ENCODE results near the gene DTX3L. TPM values are rescaled to one million over a fixed set of nuclear protein-coding genes. Genes with fewer than 3 reads are reported as not detected.

The DTX3L gene
- polyA plus RNA-seq (2013), result 2.6 and 2.8 TPM in 2 replicates

DNA sequence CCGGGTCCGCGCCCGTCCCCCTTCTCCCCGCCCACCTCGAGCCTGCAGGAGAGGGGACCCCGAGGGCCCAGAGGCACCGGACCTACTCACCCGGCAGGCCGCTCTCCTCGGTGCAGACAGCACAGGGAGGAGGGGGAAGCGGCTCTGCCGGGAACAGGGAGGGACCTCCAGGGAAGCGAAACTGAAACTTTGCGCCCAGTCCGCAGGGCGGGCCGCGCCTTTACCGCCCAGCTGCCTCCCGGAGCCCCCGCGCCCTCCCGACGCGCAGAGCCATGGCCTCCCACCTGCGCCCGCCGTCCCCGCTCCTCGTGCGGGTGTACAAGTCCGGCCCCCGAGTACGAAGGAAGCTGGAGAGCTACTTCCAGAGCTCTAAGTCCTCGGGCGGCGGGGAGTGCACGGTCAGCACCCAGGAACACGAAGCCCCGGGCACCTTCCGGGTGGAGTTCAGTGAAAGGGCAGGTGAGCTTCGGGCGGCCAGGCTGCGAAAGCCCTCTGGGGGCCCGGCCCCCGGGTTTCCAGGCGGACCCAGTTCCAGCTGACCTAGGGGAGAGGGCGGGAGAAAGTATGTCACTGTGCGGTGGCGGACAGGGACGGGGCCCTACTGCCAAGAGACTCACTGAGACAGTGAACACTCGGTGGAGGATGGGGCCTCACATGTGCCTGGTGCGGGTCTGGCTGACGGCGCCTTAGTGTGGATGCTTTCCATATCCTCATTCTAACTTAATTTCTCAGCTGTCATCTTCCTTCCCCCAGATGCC, at the start of gene DTX3L, which contains the start of gene PARP9:
TSS of gene DTX3L (plus strand) at position 184 of the 758 bp plus-strand sequence. CDS start at position 273, 89 bp downstream.
TSS of gene PARP9 (minus strand) at position 146 of the 758 bp plus-strand sequence. CDS start 4,680 bp downstream, outside the sequence.
- Histone ChIP-seq H4K91ac (ENCODE audit: low read depth, low read length) (peak within 1 kb of the TSS; percentile 85), H3K36me3 (ENCODE audit: control insufficient read depth in 1 of 2, insufficient read depth in 2 of 2, low read length in 2 of 2) (no peaks in the 10 kb centered on the region), H4K8ac (ENCODE audit: low read depth, low read length) (peak within 1 kb of the TSS; percentile 75), H3K79me1 (ENCODE audit: low read length) (peaks cover 8% of the 10 kb centered on the region), H2BK120ac (ENCODE audit: insufficient read depth, low read length, poor library complexity) (peak within 1 kb of the TSS; percentile 44), H3K23ac (ENCODE audit: low read length) (no peak within 1 kb of the TSS), H3K79me2 (ENCODE audit: control insufficient read depth, insufficient read depth, low read length, poor library complexity) (peaks cover 5% of the 10 kb centered on the region), H3K9ac (ENCODE audit: low read length) (no peak within 1 kb of the TSS), H3K27ac (ENCODE audit: low read depth, low read length) (no peak within 1 kb of the TSS), H2BK12ac (ENCODE audit: low read length) (peak within 1 kb of the TSS; percentile 82), H2BK5ac (ENCODE audit: low read depth, low read length, poor library complexity) (no peak within 1 kb of the TSS), H3K4me3 (ENCODE audit: low read depth, low read length) (peak within 1 kb of the TSS; percentile 75), H4K12ac (ENCODE audit: low read depth, low read length) (peak within 1 kb of the TSS; percentile 49), H3K4me1 (ENCODE audit: control insufficient read depth in 1 of 2, insufficient read depth in 2 of 2, low read length in 2 of 2) (peaks cover 0 to 3% of the 10 kb centered on the region in 2 experiments), H3K9me3 (ENCODE audit: insufficient read depth, low read depth, low read length) (no peaks in the 10 kb centered on the region), H3K18ac (ENCODE audit: low read length) (peak within 1 kb of the TSS; percentile 78), H3K4me2 (ENCODE audit: low read length) (peak within 1 kb of the TSS; percentile 78), H3K4ac (ENCODE audit: low read depth, low read length) (no peak within 1 kb of the TSS), H3K14ac (ENCODE audit: low read length) (peak within 1 kb of the TSS; percentile 46), H2AK5ac (ENCODE audit: low read length) (no peak within 1 kb of the TSS), H3K27me3 (ENCODE audit: insufficient read depth, low read length) (no peaks in the 10 kb centered on the region), H2AFZ (ENCODE audit: insufficient read depth, low read length, poor library complexity) (peak within 1 kb of the TSS; percentile 50)
- WGBS (ENCODE audit: extremely low coverage, insufficient coverage, insufficient read length), result no CpG with 5 or more reads among the region's 56 CpGs
- DNase-seq, result peak; percentile 72 to 84

DNA sequence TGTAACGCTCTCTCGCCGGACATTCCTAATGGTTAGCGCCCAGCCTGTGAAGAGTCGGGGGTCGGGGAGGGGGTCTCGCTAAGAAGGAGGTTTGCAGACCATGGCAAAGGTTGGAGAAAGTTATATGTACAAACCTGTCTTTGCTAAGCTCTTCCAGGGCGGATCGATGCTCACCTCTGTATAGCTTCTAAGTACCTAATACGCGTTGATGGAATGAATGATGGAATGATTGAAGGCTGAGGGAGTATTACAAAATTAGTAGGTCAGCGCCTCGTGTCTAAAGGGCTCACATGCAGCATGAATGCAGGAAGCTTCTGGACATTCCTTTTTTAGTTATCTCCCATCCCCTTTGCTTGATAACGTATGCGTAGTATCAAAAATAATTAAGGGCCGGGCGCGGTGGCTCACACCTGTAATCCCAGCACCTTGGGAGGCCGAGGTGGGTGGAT, 49.1 kb upstream of the DTX3L start:
- Histone ChIP-seq H2BK12ac (ENCODE audit: low read length) (no peak overlapping the region), H3K79me2 (ENCODE audit: control insufficient read depth, insufficient read depth, low read length, poor library complexity) (peaks cover 13% of the 10 kb centered on the region), H4K12ac (ENCODE audit: low read depth, low read length) (peak overlapping the region; percentile 35), H3K79me1 (ENCODE audit: low read length) (peaks cover 11% of the 10 kb centered on the region), H4K8ac (ENCODE audit: low read depth, low read length) (peak overlapping the region; percentile 68), H3K4me1 (ENCODE audit: control insufficient read depth in 1 of 2, insufficient read depth in 2 of 2, low read length in 2 of 2) (peaks cover 8 to 10% of the 10 kb centered on the region in 2 experiments), H3K9ac (ENCODE audit: low read length) (no peak overlapping the region), H3K9me3 (ENCODE audit: insufficient read depth, low read depth, low read length) (no peaks in the 10 kb centered on the region), H2BK5ac (ENCODE audit: low read depth, low read length, poor library complexity) (no peak overlapping the region), H3K18ac (ENCODE audit: low read length) (no peak overlapping the region), H3K14ac (ENCODE audit: low read length) (no peak overlapping the region), H2BK120ac (ENCODE audit: insufficient read depth, low read length, poor library complexity) (no peak overlapping the region), H2AFZ (ENCODE audit: insufficient read depth, low read length, poor library complexity) (peak overlapping the region; percentile 69), H2AK5ac (ENCODE audit: low read length) (no peak overlapping the region), H3K4me2 (ENCODE audit: low read length) (peak overlapping the region; percentile 84), H3K27ac (ENCODE audit: low read depth, low read length) (no peak overlapping the region), H3K4me3 (ENCODE audit: low read depth, low read length) (peak overlapping the region; percentile 27), H3K36me3 (ENCODE audit: control insufficient read depth in 1 of 2, insufficient read depth in 2 of 2, low read length in 2 of 2) (no peaks in the 10 kb centered on the region), H4K91ac (ENCODE audit: low read depth, low read length) (peak overlapping the region; percentile 2), H3K27me3 (ENCODE audit: insufficient read depth, low read length) (no peaks in the 10 kb centered on the region), H3K23ac (ENCODE audit: low read length) (no peak overlapping the region), H3K4ac (ENCODE audit: low read depth, low read length) (no peak overlapping the region)
- WGBS (ENCODE audit: extremely low coverage, insufficient coverage, insufficient read length), result no CpG with 5 or more reads among the region's 19 CpGs
- DNase-seq, result no peak

GRCh38 chr3:122515870-122516269, 48.3 kb upstream of the DTX3L start:
- no peak overlapping the region for H4K91ac ChIP-seq (ENCODE audit: low read depth, low read length)
- H3K79me1 ChIP-seq (ENCODE audit: low read length), result peaks cover 11% of the 10 kb centered on the region
- peaks cover 8 to 10% of the 10 kb centered on the region in 2 experiments for H3K4me1 ChIP-seq (ENCODE audit: control insufficient read depth in 1 of 2, insufficient read depth in 2 of 2, low read length in 2 of 2)
- no peaks in the 10 kb centered on the region for H3K27me3 ChIP-seq (ENCODE audit: insufficient read depth, low read length)
- H3K4me3 ChIP-seq (ENCODE audit: low read depth, low read length), result no peak overlapping the region
- peaks cover 13% of the 10 kb centered on the region for H3K79me2 ChIP-seq (ENCODE audit: control insufficient read depth, insufficient read depth, low read length, poor library complexity)
- no peak overlapping the region for H3K4me2 ChIP-seq (ENCODE audit: low read length)
- no peak overlapping the region for H2BK5ac ChIP-seq (ENCODE audit: low read depth, low read length, poor library complexity)
- H2AFZ ChIP-seq (ENCODE audit: insufficient read depth, low read length, poor library complexity), result no peak overlapping the region
- H2BK120ac ChIP-seq (ENCODE audit: insufficient read depth, low read length, poor library complexity), result no peak overlapping the region
- H2BK12ac ChIP-seq (ENCODE audit: low read length), result no peak overlapping the region
- H4K12ac ChIP-seq (ENCODE audit: low read depth, low read length), result no peak overlapping the region
- no peak for DNase-seq
- no peaks in the 10 kb centered on the region for H3K9me3 ChIP-seq (ENCODE audit: insufficient read depth, low read depth, low read length)
- H3K27ac ChIP-seq (ENCODE audit: low read depth, low read length), result no peak overlapping the region
- H3K18ac ChIP-seq (ENCODE audit: low read length), result no peak overlapping the region
- no peak overlapping the region for H3K4ac ChIP-seq (ENCODE audit: low read depth, low read length)
- no CpG with 5 or more reads among the region's 3 CpGs for WGBS (ENCODE audit: extremely low coverage, insufficient coverage, insufficient read length)
- no peak overlapping the region for H4K8ac ChIP-seq (ENCODE audit: low read depth, low read length)
- no peak overlapping the region for H2AK5ac ChIP-seq (ENCODE audit: low read length)
- H3K9ac ChIP-seq (ENCODE audit: low read length), result no peak overlapping the region
- H3K14ac ChIP-seq (ENCODE audit: low read length), result no peak overlapping the region
- H3K36me3 ChIP-seq (ENCODE audit: control insufficient read depth in 1 of 2, insufficient read depth in 2 of 2, low read length in 2 of 2), result no peaks in the 10 kb centered on the region
- no peak overlapping the region for H3K23ac ChIP-seq (ENCODE audit: low read length)

DNA sequence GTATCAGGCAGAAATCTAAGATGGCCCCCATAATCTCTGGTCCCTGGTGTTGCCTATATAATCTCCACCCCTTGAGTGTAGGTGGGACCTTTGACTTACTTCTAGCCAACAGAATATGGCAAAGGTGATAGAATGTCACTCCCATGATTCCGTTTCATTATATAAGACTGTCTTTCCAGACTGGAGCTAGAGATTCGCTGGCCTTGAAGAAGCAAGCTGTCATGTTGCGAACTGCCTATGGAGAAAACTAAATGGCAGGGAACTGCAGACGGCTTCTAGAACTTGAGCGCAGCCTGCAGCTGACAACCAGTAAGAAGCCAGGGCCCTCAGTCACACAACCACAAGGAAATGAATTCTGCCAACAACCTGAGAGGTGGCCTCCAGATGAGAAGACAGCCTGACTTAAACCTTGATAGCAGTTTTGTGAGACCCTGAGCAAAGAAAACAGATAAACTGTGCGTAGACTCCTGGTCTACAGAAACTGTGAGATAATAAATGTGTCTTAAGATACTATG, 47.2 kb upstream of the DTX3L start:
- no peak overlapping the region for H3K27ac ChIP-seq (ENCODE audit: low read depth, low read length)
- no peak overlapping the region for H4K8ac ChIP-seq (ENCODE audit: low read depth, low read length)
- H3K9ac ChIP-seq (ENCODE audit: low read length), result no peak overlapping the region
- H2BK120ac ChIP-seq (ENCODE audit: insufficient read depth, low read length, poor library complexity), result no peak overlapping the region
- H4K91ac ChIP-seq (ENCODE audit: low read depth, low read length), result no peak overlapping the region
- no CpG with 5 or more reads among the region's 6 CpGs for WGBS (ENCODE audit: extremely low coverage, insufficient coverage, insufficient read length)
- no peak for DNase-seq
- no peak overlapping the region for H2AFZ ChIP-seq (ENCODE audit: insufficient read depth, low read length, poor library complexity)
- no peak overlapping the region for H3K14ac ChIP-seq (ENCODE audit: low read length)
- no peak overlapping the region for H3K23ac ChIP-seq (ENCODE audit: low read length)
- no peaks in the 10 kb centered on the region for H3K27me3 ChIP-seq (ENCODE audit: insufficient read depth, low read length)
- H3K4me1 ChIP-seq (ENCODE audit: control insufficient read depth in 1 of 2, insufficient read depth in 2 of 2, low read length in 2 of 2), result peaks cover 6 to 7% of the 10 kb centered on the region in 2 experiments
- H3K79me1 ChIP-seq (ENCODE audit: low read length), result peaks cover 11% of the 10 kb centered on the region
- no peaks in the 10 kb centered on the region for H3K36me3 ChIP-seq (ENCODE audit: control insufficient read depth in 1 of 2, insufficient read depth in 2 of 2, low read length in 2 of 2)
- no peak overlapping the region for H3K4me2 ChIP-seq (ENCODE audit: low read length)
- no peak overlapping the region for H3K18ac ChIP-seq (ENCODE audit: low read length)
- H3K4ac ChIP-seq (ENCODE audit: low read depth, low read length), result no peak overlapping the region
- no peak overlapping the region for H2AK5ac ChIP-seq (ENCODE audit: low read length)
- no peak overlapping the region for H2BK5ac ChIP-seq (ENCODE audit: low read depth, low read length, poor library complexity)
- no peak overlapping the region for H3K4me3 ChIP-seq (ENCODE audit: low read depth, low read length)
- no peaks in the 10 kb centered on the region for H3K9me3 ChIP-seq (ENCODE audit: insufficient read depth, low read depth, low read length)
- H3K79me2 ChIP-seq (ENCODE audit: control insufficient read depth, insufficient read depth, low read length, poor library complexity), result peaks cover 13% of the 10 kb centered on the region
- H2BK12ac ChIP-seq (ENCODE audit: low read length), result no peak overlapping the region
- no peak overlapping the region for H4K12ac ChIP-seq (ENCODE audit: low read depth, low read length)

Measured in trophoblast cell (in vitro differentiated cells and primary cell).